ENCODE data around the gene MYL3.

DNA sequence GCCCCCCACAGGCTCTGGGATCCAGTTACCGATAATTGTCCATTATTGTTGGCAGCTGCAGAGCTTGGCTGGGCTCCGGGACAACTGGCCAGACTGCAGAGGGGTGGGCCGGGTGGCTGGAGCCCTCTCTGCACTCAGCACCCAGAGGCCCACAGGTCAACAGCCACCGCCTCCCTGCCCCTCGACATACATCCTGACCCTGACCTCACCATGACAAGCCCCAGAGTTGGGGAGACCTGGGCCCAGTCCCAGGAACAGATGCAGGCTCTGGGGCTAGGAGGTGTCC, 36.7 kb upstream of the MYL3 start:
- no peak for TF ChIP-seq EZH2 (IDR thresholded peaks at IDR 0.05; ENCODE audit: borderline replicate concordance, insufficient read depth, low read depth, low read length, poor library complexity, severe bottlenecking)
- TF ChIP-seq, protein P1, sequence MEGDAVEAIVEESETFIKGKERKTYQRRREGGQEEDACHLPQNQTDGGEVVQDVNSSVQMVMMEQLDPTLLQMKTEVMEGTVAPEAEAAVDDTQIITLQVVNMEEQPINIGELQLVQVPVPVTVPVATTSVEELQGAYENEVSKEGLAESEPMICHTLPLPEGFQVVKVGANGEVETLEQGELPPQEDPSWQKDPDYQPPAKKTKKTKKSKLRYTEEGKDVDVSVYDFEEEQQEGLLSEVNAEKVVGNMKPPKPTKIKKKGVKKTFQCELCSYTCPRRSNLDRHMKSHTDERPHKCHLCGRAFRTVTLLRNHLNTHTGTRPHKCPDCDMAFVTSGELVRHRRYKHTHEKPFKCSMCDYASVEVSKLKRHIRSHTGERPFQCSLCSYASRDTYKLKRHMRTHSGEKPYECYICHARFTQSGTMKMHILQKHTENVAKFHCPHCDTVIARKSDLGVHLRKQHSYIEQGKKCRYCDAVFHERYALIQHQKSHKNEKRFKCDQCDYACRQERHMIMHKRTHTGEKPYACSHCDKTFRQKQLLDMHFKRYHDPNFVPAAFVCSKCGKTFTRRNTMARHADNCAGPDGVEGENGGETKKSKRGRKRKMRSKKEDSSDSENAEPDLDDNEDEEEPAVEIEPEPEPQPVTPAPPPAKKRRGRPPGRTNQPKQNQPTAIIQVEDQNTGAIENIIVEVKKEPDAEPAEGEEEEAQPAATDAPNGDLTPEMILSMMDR (IDR thresholded peaks at IDR 0.05) = no peak
